Fibroblast of peridontal ligament (primary cell): ENCODE results near the gene SMPX.

Experiments
- DNase-seq: peaks from one replicate; pipeline ENCODE4 v3.0.0-alpha.2; 2010; ENCODE audit errors: extremely low read depth

The SMPX gene

DNA sequence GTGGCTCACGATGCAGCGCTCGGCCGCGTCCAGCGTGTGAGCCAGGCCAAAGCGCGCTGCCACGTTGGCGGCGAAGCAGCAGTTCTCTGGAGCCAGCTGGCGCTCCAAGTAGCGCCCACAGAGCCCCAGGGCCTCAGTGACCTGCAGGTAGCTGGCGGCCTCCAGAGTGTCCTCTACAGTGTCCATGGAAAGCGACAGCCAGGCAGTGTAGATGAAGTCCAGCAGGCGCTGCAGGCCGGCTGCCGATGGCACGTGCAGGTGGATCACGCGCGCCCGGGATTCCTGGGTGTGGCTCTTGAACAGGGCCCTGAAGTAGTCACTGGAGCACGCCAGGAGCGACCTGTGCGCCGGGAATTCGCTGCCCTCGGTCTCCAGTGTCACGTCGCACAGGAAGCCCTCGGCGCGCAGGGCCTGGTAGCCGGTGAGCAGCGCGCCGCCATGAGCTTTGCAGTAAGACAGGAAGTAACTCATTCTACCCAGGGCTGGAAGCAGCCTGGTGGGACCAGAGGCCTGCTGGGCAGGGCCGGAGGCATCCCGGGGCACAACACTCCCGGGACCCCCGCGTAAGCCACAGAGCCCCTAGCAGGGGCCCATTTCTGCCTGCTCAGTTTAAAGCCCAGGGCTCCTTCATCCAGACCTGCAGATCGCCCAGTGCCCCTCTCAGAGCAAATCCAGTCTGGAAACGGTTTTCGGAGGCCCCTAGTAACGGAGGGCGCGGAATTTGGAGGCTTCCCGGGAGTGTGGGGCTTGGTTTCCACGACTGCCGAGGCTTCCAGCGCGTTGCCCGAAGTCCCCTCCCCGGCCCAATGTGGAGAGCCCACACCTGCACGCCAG, 100.4 kb downstream of the SMPX start:
- no peak for DNase-seq

GRCh38 chrX:21656587-21657317, 101.2 kb downstream of the SMPX start:
- no peak for DNase-seq
